Endothelial cell of umbilical vein (primary cell): Measurements from ENCODE around the gene TDRKH. TPM values are rescaled to one million over a fixed set of nuclear protein-coding genes. Genes with fewer than 3 reads are reported as not detected.

Experiments
- BruUV-seq: library from RNA; stranded (reverse); fragments of 400-500 nt; replicated peaks from 2 replicates; lab custom pipeline; 2021; lab: Mats Ljungman, UMichigan
- CTCF ChIA-PET: fragments of 300-600, 350-600 bp; sonication (Branson Sonifier 250); formaldehyde crosslinking; loops from one replicate; lab custom pipeline; 2021; ENCODE audit warnings: antibody characterized with exemption, inconsistent platforms; lab: Charles Lee
- POLR2A ChIA-PET: fragments of 300-600, 350-600 bp; sonication (Branson Sonifier 250); formaldehyde crosslinking; loops from one replicate; lab custom pipeline; 2021; ENCODE audit warnings: antibody characterized with exemption, inconsistent platforms; lab: Charles Lee
- DNase-seq: peaks from one replicate; pipeline ENCODE4 v3.0.0-alpha.2; 2011; ENCODE audit warnings: low read depth, low spot score
- FAIRE-seq: peaks from 2 replicates; lab custom pipeline; 2011; peaks lifted over from hg19 to GRCh38; lab: Jason Lieb, UNC
- H2AFZ ChIP-seq: 2 replicates; pipeline ENCODE4 v1.6.0; 2012; ENCODE audit warnings: low read depth, low read length, control low read depth, inconsistent platforms
- H3K27ac ChIP-seq: 2 replicates; pipeline ENCODE4 v1.5.1; 2011; ENCODE audit warnings: low read depth, mild to moderate bottlenecking, control low read depth, low read length, moderate library complexity; ENCODE audit not compliant: insufficient read depth
- H3K27me3 ChIP-seq, 2 experiments: 2 replicates each; pipeline versions ENCODE4 v1.6.0 to v1.6.1; 2011; ENCODE audit warnings: low read length in 2 of 2, mixed read lengths in 1 of 2; ENCODE audit not compliant: control insufficient read depth in 2 of 2, insufficient read depth in 2 of 2
- H3K36me3 ChIP-seq, 2 experiments: 2 replicates in 1 of 2; 3 replicates in 1 of 2; pipeline ENCODE4 v1.5.1; 2011; ENCODE audit warnings: low read length in 2 of 2, mild to moderate bottlenecking in 1 of 2, moderate library complexity in 1 of 2; ENCODE audit not compliant: control insufficient read depth in 2 of 2, insufficient read depth in 2 of 2; ENCODE audit errors: extremely low read depth in 1 of 2
- H3K4me1 ChIP-seq: 3 replicates; pipeline ENCODE4 v1.5.1; 2011; ENCODE audit warnings: mild to moderate bottlenecking, low read length; ENCODE audit not compliant: control insufficient read depth, insufficient read depth; ENCODE audit errors: extremely low read depth
- H3K4me2 ChIP-seq: 2 replicates; pipeline ENCODE4 v1.6.1; 2011; ENCODE audit warnings: low read length, control low read depth, mixed read lengths; ENCODE audit not compliant: insufficient read depth
- H3K4me3 ChIP-seq, 3 experiments: fragments of 200-600 bp in 1 of 3; sonication (generic), shearing (Covaris generic) in 1 of 3; replicated peaks in 1 of 3; 2 replicates each; pipeline ENCODE4 v1.5.1; 2011 to 2016; ENCODE audit warnings: control low read depth in 3 of 3, low read length in 3 of 3, mild to moderate bottlenecking in 2 of 3, inconsistent platforms in 1 of 3, low read depth in 1 of 3, moderate library complexity in 1 of 3; ENCODE audit not compliant: insufficient read depth in 1 of 3
- H3K79me2 ChIP-seq: 2 replicates; pipeline ENCODE4 v1.6.0; 2012; ENCODE audit warnings: low read length, inconsistent platforms; ENCODE audit not compliant: control insufficient read depth, insufficient read depth
- H3K9ac ChIP-seq: replicated peaks from 2 replicates; pipeline ENCODE3; 2011; ENCODE audit warnings: low read length, control low read depth; ENCODE audit not compliant: insufficient read depth; ENCODE audit errors: extremely low read depth
- H3K9me1 ChIP-seq: replicated peaks from 3 replicates; pipeline ENCODE4 v1.6.0; 2011; ENCODE audit warnings: mild to moderate bottlenecking, low read length; ENCODE audit not compliant: control insufficient read depth, insufficient read depth; ENCODE audit errors: extremely low read depth
- H3K9me3 ChIP-seq: replicated peaks from 2 replicates; pipeline ENCODE4 v1.5.1; 2012; ENCODE audit warnings: low read length, inconsistent platforms; ENCODE audit not compliant: control insufficient read depth, insufficient read depth
- H4K20me1 ChIP-seq: replicated peaks from 2 replicates; pipeline ENCODE3; 2011; ENCODE audit warnings: mild to moderate bottlenecking, low read length; ENCODE audit not compliant: control insufficient read depth, insufficient read depth; ENCODE audit errors: extremely low read depth
- EZH2 ChIP-seq: IDR thresholded peaks from 2 replicates; pipeline ENCODE4 v1.6.1; 2012; ENCODE audit warnings: borderline replicate concordance, low read depth, mild to moderate bottlenecking, moderate library complexity, low read length, inconsistent platforms; ENCODE audit not compliant: severe bottlenecking
- GATA2 ChIP-seq: IDR thresholded peaks from 2 replicates; pipeline ENCODE4 v1.7.0; 2011; ENCODE audit warnings: low read depth, mild to moderate bottlenecking, moderate library complexity, mixed read lengths, low read length; ENCODE audit not compliant: insufficient read length, insufficient read depth
- JUN ChIP-seq: IDR thresholded peaks from 2 replicates; pipeline ENCODE4 v1.6.1; 2011; ENCODE audit warnings: borderline replicate concordance, low read depth; ENCODE audit not compliant: insufficient read length, insufficient read depth
- MYC ChIP-seq: IDR thresholded peaks from one replicate; pipeline ENCODE4 v1.6.1; 2011; ENCODE audit warnings: mild to moderate bottlenecking, low read depth, low read length
- POLR2A ChIP-seq: IDR thresholded peaks from 2 replicates; pipeline ENCODE4 v1.6.1; 2012; ENCODE audit warnings: low read depth, mild to moderate bottlenecking, control low read depth, low read length
- POLR2AphosphoS5 ChIP-seq: IDR thresholded peaks from 2 replicates; pipeline ENCODE4 v1.6.1; 2012; ENCODE audit warnings: low read depth, mild to moderate bottlenecking, control low read depth, low read length, moderate library complexity; ENCODE audit not compliant: insufficient read depth
- dilution Hi-C: fragments of 300-500 bp; cut with MboI; formaldehyde crosslinking; loops from one replicate; pipeline ENCODE4 v1.15.0; 2019; ENCODE audit warnings: low sequenced_read_pairs; ENCODE audit not compliant: extremely low pct_ligation_motif_present
- intact Hi-C: fragments of 100-400 bp; cut with micrococcal nuclease; formaldehyde crosslinking; loops from one replicate; pipeline ENCODE4 v1.10.0; 2022
- polyA plus RNA-seq, 4 experiments: library from polyadenylated mRNA; depleted of rRNA in 3 of 4; stranded (reverse) in 3 of 4; unstranded in 1 of 4; fragments of >200 nt; gene quantifications; 2 replicates each; pipeline versions ENCODE4 v1.2.1 to v1.2.3, GENCODE V29; 2011 to 2012; ENCODE audit warnings: missing spikeins in 1 of 4
- total RNA-seq: library from RNA; stranded (reverse); gene quantifications from 2 replicates; pipeline ENCODE4 v1.2.3, GENCODE V29; 2021
- TF ChIP-seq, protein P1 (sequence below): IDR thresholded peaks from 2 replicates; pipeline ENCODE4 v1.6.1; 2011; ENCODE audit not compliant: insufficient read depth, insufficient read length
- TF ChIP-seq, protein P2 (sequence below), 2 donors: IDR thresholded peaks; 1 replicate in 1 of 2; 2 replicates in 1 of 2; pipeline ENCODE4 v1.5.1; 2011; ENCODE audit warnings: low read length in 2 of 2, mild to moderate bottlenecking in 2 of 2, moderate library complexity in 2 of 2, control low read depth in 1 of 2, inconsistent platforms in 1 of 2, low read depth in 1 of 2; ENCODE audit not compliant: insufficient read depth in 1 of 2; ENCODE audit errors: extremely low read depth in 1 of 2

Gene TDRKH
- total and polyA plus RNA-seq, 2 donors (not counting 3 experiments of a cell fraction or from before 2014, with no cell fraction given), result 3.9 to 9.6 TPM

DNA sequence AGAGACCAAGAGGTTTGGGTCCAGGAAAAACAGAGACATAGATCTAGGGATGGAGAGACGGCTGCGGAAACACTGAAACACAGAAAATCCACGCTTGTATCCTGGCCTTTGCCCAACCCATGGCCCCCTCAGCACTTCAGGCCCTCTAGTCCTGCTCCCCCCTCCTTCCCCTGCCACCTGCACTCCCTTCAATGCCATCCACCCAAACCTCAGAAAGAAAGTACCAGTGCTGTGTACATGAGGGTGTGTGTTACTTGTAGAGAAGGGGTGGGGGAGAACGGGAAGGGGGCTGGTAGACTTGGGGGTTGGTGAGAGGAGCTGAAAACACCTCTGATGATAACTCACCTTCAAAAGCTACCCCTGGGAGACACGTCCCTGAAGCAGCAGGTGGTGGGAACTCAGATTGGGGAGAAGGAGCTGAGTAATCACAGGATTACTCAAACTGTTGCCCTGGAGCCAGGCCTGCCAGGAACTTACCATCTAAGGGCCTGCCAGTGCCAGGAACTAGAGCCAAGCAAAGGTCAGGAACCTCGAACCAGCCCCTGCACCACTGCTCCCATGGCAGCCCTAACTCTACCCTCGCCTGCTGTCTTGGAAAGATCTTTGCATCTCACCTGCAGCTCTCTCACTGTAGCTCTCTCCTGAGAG lies 29.8 kb upstream of the TDRKH start:
- H3K9me3 ChIP-seq, result no peaks in the 10 kb centered on the region
- H3K9me1 ChIP-seq, result no peaks in the 10 kb centered on the region
- TF ChIP-seq MYC (no peak), POLR2A (no peak), POLR2AphosphoS5 (no peak), JUN (no peak), GATA2 (no peak), EZH2 (no peak)
- TF ChIP-seq, protein P1, sequence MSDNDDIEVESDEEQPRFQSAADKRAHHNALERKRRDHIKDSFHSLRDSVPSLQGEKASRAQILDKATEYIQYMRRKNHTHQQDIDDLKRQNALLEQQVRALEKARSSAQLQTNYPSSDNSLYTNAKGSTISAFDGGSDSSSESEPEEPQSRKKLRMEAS, result no peak
- TF ChIP-seq, protein P2, sequence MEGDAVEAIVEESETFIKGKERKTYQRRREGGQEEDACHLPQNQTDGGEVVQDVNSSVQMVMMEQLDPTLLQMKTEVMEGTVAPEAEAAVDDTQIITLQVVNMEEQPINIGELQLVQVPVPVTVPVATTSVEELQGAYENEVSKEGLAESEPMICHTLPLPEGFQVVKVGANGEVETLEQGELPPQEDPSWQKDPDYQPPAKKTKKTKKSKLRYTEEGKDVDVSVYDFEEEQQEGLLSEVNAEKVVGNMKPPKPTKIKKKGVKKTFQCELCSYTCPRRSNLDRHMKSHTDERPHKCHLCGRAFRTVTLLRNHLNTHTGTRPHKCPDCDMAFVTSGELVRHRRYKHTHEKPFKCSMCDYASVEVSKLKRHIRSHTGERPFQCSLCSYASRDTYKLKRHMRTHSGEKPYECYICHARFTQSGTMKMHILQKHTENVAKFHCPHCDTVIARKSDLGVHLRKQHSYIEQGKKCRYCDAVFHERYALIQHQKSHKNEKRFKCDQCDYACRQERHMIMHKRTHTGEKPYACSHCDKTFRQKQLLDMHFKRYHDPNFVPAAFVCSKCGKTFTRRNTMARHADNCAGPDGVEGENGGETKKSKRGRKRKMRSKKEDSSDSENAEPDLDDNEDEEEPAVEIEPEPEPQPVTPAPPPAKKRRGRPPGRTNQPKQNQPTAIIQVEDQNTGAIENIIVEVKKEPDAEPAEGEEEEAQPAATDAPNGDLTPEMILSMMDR (IDR thresholded peaks at IDR 0.05; ENCODE audit: extremely low read depth in 1 of 2, insufficient read depth in 1 of 2, low read depth in 1 of 2, low read length in 2 of 2), result no peak
- no peak overlapping the region for H3K4me3 ChIP-seq
- H2AFZ ChIP-seq, result no peak overlapping the region
- ChIA-PET POLR2A (no interaction called here), CTCF (interaction anchor here (1.0 to 1.6 kb wide), 4 partner anchors 12 to 73 kb away, joined by 3 to 8 read pairs (median 4); no protein-coding TSS in a partner anchor)
- peaks cover 0 to 7% of the 10 kb centered on the region in 2 experiments for H3K27me3 ChIP-seq
- no peaks in the 10 kb centered on the region for H3K36me3 ChIP-seq
- intact Hi-C loops (no loop called here), dilution Hi-C loops (no loop called here)
- no peak overlapping the region for H3K9ac ChIP-seq
- DNase-seq, result no peak
- BruUV-seq, result no TSS peak
- H3K4me1 ChIP-seq, result no peaks in the 10 kb centered on the region
- no peak overlapping the region for H3K4me2 ChIP-seq
- H3K79me2 ChIP-seq, result no peaks in the 10 kb centered on the region
- no peak for FAIRE-seq
- H3K27ac ChIP-seq, result no peak overlapping the region
- no peaks in the 10 kb centered on the region for H4K20me1 ChIP-seq
